WTC11 (cell line): ENCODE measurements around the gene LHFPL2.

Experiments used
- ARID4B ChIP-seq: sonication (generic); formaldehyde crosslinking; IDR thresholded peaks from 2 replicates; pipeline ENCODE4 v1.8.0; 2023; ENCODE audit warnings: missing genetic modification reagents, mild to moderate bottlenecking, borderline replicate concordance
- CTCF ChIP-seq: fragments of 200-600 bp; IDR thresholded peaks from 2 replicates; pipeline ENCODE4 v1.8.0; 2022; ENCODE audit warnings: antibody characterized with exemption
- GABPB1 ChIP-seq: sonication (generic); formaldehyde crosslinking; IDR thresholded peaks from 2 replicates; pipeline ENCODE4 v1.8.1; 2023; ENCODE audit warnings: mild to moderate bottlenecking, missing genetic modification reagents
- IRF1 ChIP-seq: sonication (generic); formaldehyde crosslinking; IDR thresholded peaks from 2 replicates; pipeline ENCODE4 v1.8.0; 2023; ENCODE audit warnings: missing genetic modification reagents
- IRF2 ChIP-seq: sonication (generic); formaldehyde crosslinking; IDR thresholded peaks from 2 replicates; pipeline ENCODE4 v1.8.0; 2022; ENCODE audit warnings: low read depth, missing genetic modification reagents, borderline replicate concordance
- ZNF121 ChIP-seq: sonication (generic); formaldehyde crosslinking; IDR thresholded peaks from 2 replicates; pipeline ENCODE4 v1.8.0; 2023; ENCODE audit warnings: missing genetic modification reagents
- ZNF281 ChIP-seq: sonication (generic); formaldehyde crosslinking; IDR thresholded peaks from 2 replicates; pipeline ENCODE4 v1.8.0; 2023; ENCODE audit warnings: mild to moderate bottlenecking, missing genetic modification reagents

- TF ChIP-seq CTCF, result no peak
- no peak for TF ChIP-seq IRF2 (CRISPR knock-in tag)
- TF ChIP-seq ZNF121 (CRISPR knock-in tag), result no peak
- no peak for TF ChIP-seq IRF1 (CRISPR knock-in tag)
- TF ChIP-seq ZNF281 (CRISPR knock-in tag), result no peak
- TF ChIP-seq GABPB1, result no peak
- no peak for TF ChIP-seq ARID4B (CRISPR knock-in tag)
Measured at GRCh38 chr5:78471896-78472295, 176.7 kb downstream of the LHFPL2 start.
